OCI-LY7 (cell line): ENCODE data around the gene SKIC3. TPM values are rescaled to one million over a fixed set of nuclear protein-coding genes. Genes with fewer than 3 reads are reported as not detected.

ENCODE experiments used
- BruUV-seq: library from RNA; stranded (reverse); fragments of 400-500 nt; replicated peaks from 2 replicates; lab custom pipeline; 2021; lab: Mats Ljungman, UMichigan
- CTCF ChIA-PET: fragments of 300-600 bp; sonication (Branson Sonifier 250); formaldehyde crosslinking; loops from one replicate; lab custom pipeline; 2022; ENCODE audit warnings: antibody characterized with exemption; ENCODE audit not compliant: unreplicated experiment; lab: Charles Lee
- POLR2A ChIA-PET: fragments of 300-600 bp; sonication (Branson Sonifier 250); formaldehyde crosslinking; loops from one replicate; lab custom pipeline; 2022; ENCODE audit warnings: antibody characterized with exemption; lab: Charles Lee
- DNase-seq: peaks from one replicate; pipeline ENCODE4 v3.0.0-alpha.2; 2015; ENCODE audit warnings: low spot score
- H2AFZ ChIP-seq: fragments of 200-600 bp; sonication (generic), shearing (Covaris generic); 2 replicates; pipeline ENCODE4 v1.6.1; 2014; ENCODE audit warnings: mild to moderate bottlenecking, antibody characterized with exemption, low read length, moderate library complexity
- H3K27ac ChIP-seq: fragments of 200-600 bp; sonication (generic); 2 replicates; pipeline ENCODE4 v1.5.1; 2014; ENCODE audit warnings: mixed run types, low read depth, mild to moderate bottlenecking, moderate library complexity, low read length, inconsistent platforms; ENCODE audit not compliant: poor library complexity, severe bottlenecking
- H3K36me3 ChIP-seq: fragments of 200-600 bp; sonication (generic); 2 replicates; pipeline ENCODE4 v1.6.1; 2014; ENCODE audit warnings: mild to moderate bottlenecking, antibody characterized with exemption, low read length, moderate library complexity, mixed read lengths; ENCODE audit not compliant: insufficient read depth
- H3K4me1 ChIP-seq: fragments of 200-600 bp; sonication (generic); 2 replicates; pipeline ENCODE4 v1.5.1; 2014; ENCODE audit warnings: mild to moderate bottlenecking, low read length; ENCODE audit not compliant: insufficient read depth, poor library complexity, severe bottlenecking
- H3K4me2 ChIP-seq: fragments of 200-600 bp; sonication (generic); 2 replicates; pipeline ENCODE4 v1.6.1; 2014; ENCODE audit warnings: mild to moderate bottlenecking, low read length
- H3K4me3 ChIP-seq: fragments of 200-600 bp; sonication (generic); 2 replicates; pipeline ENCODE4 v1.5.1; 2014; ENCODE audit warnings: mild to moderate bottlenecking, low read depth, low read length; ENCODE audit not compliant: poor library complexity, severe bottlenecking
- H3K79me2 ChIP-seq: fragments of 200-600 bp; sonication (generic); 2 replicates; pipeline ENCODE4 v1.6.1; 2016; ENCODE audit warnings: low read depth, mild to moderate bottlenecking, low read length, moderate library complexity, mixed read lengths; ENCODE audit not compliant: insufficient read depth
- H3K9me2 ChIP-seq: fragments of 200-600 bp; sonication (generic); 2 replicates; pipeline ENCODE4 v1.6.1; 2016; ENCODE audit warnings: mild to moderate bottlenecking, low read length, mixed read lengths; ENCODE audit not compliant: insufficient read depth
- H3K9me3 ChIP-seq: fragments of 200-600 bp; sonication (generic); 2 replicates; pipeline ENCODE4 v1.6.1; 2014; ENCODE audit warnings: mild to moderate bottlenecking, mixed run types, low read length, mixed read lengths
- H4K20me1 ChIP-seq: fragments of 200-600 bp; sonication (generic); 2 replicates; pipeline ENCODE4 v1.6.1; 2014; ENCODE audit warnings: mild to moderate bottlenecking, antibody characterized with exemption, low read length, moderate library complexity, mixed read lengths; ENCODE audit not compliant: insufficient read depth
- EZH2phosphoT487 ChIP-seq: fragments of 200-600 bp; sonication (generic); IDR thresholded peaks from 2 replicates; pipeline ENCODE4 v1.6.1; 2018; ENCODE audit warnings: low read depth, borderline replicate concordance, mild to moderate bottlenecking, mixed run types, antibody characterized with exemption, low read length, moderate library complexity, mixed read lengths
- intact Hi-C: fragments of 100-400 bp; cut with micrococcal nuclease; formaldehyde crosslinking; loops from one replicate; pipeline ENCODE4 v1.10.0; 2022; ENCODE audit not compliant: unreplicated experiment
- total RNA-seq, 2 experiments: library from RNA; depleted of rRNA in 1 of 2; stranded (reverse); fragments of >200 nt in 1 of 2; shearing (Covaris generic) in 1 of 2; gene quantifications; 2 replicates each; pipeline ENCODE4 v1.2.3, GENCODE V29; 2014 to 2022
- TF ChIP-seq, protein P1 (sequence below): fragments of 200-600 bp; sonication (generic); conservative IDR thresholded peaks from 2 replicates; pipeline ENCODE4 v1.5.1; 2014; ENCODE audit warnings: mild to moderate bottlenecking, antibody characterized with exemption, low read length, moderate library complexity, mixed read lengths

SKIC3 gene
- total RNA-seq, 2 experiments from 2014 or later = 55.4 to 73.9 TPM

DNA sequence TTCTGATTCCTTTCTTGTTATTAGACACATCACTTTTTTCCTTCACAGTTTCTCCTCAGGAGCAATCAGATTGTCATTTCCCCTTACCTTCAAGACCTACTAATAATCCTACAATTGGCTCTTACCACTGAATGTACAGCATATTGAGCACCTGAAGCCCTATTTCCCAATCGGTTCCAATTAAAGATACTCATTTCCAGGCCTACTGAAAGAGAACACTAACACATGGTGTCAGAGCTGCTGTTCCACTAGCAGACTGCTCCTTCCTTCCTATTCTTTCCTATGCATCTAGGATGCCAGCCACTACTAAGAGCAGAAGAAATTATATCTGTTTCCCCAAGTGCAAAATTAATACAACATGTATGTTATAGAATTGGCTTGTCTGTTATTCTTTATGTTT, 34.6 kb downstream of the SKIC3 start:
- intact Hi-C loops = no loop called here
- Histone ChIP-seq H3K79me2 (no peaks in the 10 kb centered on the region), H3K4me1 (no peaks in the 10 kb centered on the region), H3K9me3 (no peaks in the 10 kb centered on the region), H3K36me3 (peaks cover 89% of the 10 kb centered on the region), H3K4me3 (no peak overlapping the region), H3K4me2 (no peak overlapping the region), H3K27ac (no peak overlapping the region), H2AFZ (no peak overlapping the region), H4K20me1 (no peaks in the 10 kb centered on the region), H3K9me2 (no peaks in the 10 kb centered on the region)
- ChIA-PET POLR2A (interaction anchor here (1.0 to 1.9 kb wide), 2 partner anchors 13 to 23 kb away, joined by 4 read pairs; no protein-coding TSS in a partner anchor), CTCF (no interaction called here)
- no peak for DNase-seq
- TF ChIP-seq, protein P1, sequence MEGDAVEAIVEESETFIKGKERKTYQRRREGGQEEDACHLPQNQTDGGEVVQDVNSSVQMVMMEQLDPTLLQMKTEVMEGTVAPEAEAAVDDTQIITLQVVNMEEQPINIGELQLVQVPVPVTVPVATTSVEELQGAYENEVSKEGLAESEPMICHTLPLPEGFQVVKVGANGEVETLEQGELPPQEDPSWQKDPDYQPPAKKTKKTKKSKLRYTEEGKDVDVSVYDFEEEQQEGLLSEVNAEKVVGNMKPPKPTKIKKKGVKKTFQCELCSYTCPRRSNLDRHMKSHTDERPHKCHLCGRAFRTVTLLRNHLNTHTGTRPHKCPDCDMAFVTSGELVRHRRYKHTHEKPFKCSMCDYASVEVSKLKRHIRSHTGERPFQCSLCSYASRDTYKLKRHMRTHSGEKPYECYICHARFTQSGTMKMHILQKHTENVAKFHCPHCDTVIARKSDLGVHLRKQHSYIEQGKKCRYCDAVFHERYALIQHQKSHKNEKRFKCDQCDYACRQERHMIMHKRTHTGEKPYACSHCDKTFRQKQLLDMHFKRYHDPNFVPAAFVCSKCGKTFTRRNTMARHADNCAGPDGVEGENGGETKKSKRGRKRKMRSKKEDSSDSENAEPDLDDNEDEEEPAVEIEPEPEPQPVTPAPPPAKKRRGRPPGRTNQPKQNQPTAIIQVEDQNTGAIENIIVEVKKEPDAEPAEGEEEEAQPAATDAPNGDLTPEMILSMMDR = no peak
- TF ChIP-seq EZH2phosphoT487 = no peak
- no TSS peak for BruUV-seq

DNA sequence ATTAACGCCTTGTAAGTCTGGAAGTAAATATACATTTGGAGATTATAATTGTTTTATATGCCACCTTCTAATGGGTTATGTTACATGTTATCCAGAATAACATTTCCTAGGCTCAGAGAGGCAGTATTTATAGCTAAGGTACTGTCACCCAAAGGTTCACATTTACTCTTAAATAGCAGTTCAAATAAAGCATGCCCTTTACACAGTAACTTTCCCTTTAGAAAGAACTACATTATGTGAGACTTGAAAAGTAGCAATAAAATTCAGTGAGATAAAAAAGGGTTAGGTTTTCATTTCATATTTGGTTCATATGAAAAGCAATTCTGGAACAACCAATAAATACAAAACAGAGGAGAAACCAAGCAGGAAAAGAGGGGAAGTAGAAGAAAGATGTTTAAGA, 35.1 kb downstream of the SKIC3 start:
- Histone ChIP-seq H3K36me3 (peaks cover 89% of the 10 kb centered on the region), H3K9me2 (no peaks in the 10 kb centered on the region), H4K20me1 (no peaks in the 10 kb centered on the region), H3K79me2 (no peaks in the 10 kb centered on the region), H3K27ac (no peak overlapping the region), H2AFZ (no peak overlapping the region), H3K4me2 (no peak overlapping the region), H3K4me3 (no peak overlapping the region), H3K9me3 (no peaks in the 10 kb centered on the region), H3K4me1 (no peaks in the 10 kb centered on the region)
- TF ChIP-seq, protein P1 = no peak
- TF ChIP-seq EZH2phosphoT487 = no peak
- ChIA-PET CTCF (no interaction called here), POLR2A (interaction anchor here (1.0 kb wide), 1 partner anchor 13 kb away, joined by 4 read pairs; no protein-coding TSS in a partner anchor)
- intact Hi-C loops = no loop called here
- no TSS peak for BruUV-seq
- no peak for DNase-seq

GRCh38 chr5:95519151-95519550, 35.6 kb downstream of the SKIC3 start:
- ChIA-PET CTCF (no interaction called here), POLR2A (interaction anchor here (0.7 to 1.0 kb wide), 3 partner anchors 13 to 233 kb away, joined by 3 to 4 read pairs (median 4); no protein-coding TSS in a partner anchor)
- H4K20me1 ChIP-seq = no peaks in the 10 kb centered on the region
- H3K9me3 ChIP-seq = no peaks in the 10 kb centered on the region
- no peak for DNase-seq
- no peak overlapping the region for H3K27ac ChIP-seq
- TF ChIP-seq EZH2phosphoT487 = no peak
- TF ChIP-seq, protein P1 = no peak
- no TSS peak for BruUV-seq
- H3K4me1 ChIP-seq = no peaks in the 10 kb centered on the region
- no peak overlapping the region for H3K4me3 ChIP-seq
- H3K79me2 ChIP-seq = no peaks in the 10 kb centered on the region
- peaks cover 89% of the 10 kb centered on the region for H3K36me3 ChIP-seq
- H3K4me2 ChIP-seq = no peak overlapping the region
- intact Hi-C loops = no loop called here
- H3K9me2 ChIP-seq = no peaks in the 10 kb centered on the region
- no peak overlapping the region for H2AFZ ChIP-seq
